Gastroesophageal sphincter (tissue), 3 donors: Measurements from ENCODE around the gene RALY.

Experiments
- EP300 ChIP-seq: sonication (generic); formaldehyde crosslinking; IDR thresholded peaks from one replicate; pipeline ENCODE4 v1.6.1; 2017; ENCODE audit warnings: antibody characterized with exemption, mild to moderate bottlenecking
- POLR2A ChIP-seq, 2 donors: fragments of 450-650 bp; IDR thresholded peaks; one replicate each; pipeline ENCODE4 v1.6.1; 2017; ENCODE audit warnings: antibody characterized with exemption in 2 of 2, mild to moderate bottlenecking in 2 of 2, moderate library complexity in 1 of 2
- POLR2AphosphoS5 ChIP-seq: sonication (generic); formaldehyde crosslinking; IDR thresholded peaks from one replicate; pipeline ENCODE4 v1.6.1; 2017; ENCODE audit warnings: antibody characterized with exemption
- TF ChIP-seq, protein P1 (sequence below), 4 experiments: fragments of 200-600 bp in 2 of 4; fragments of 450-650 bp in 2 of 4; sonication (generic) in 1 of 4; IDR thresholded peaks; one replicate each; pipeline ENCODE4 v1.5.1; 2017 to 2019; ENCODE audit warnings: antibody characterized with exemption in 4 of 4, mild to moderate bottlenecking in 2 of 4, moderate library complexity in 2 of 4

DNA sequence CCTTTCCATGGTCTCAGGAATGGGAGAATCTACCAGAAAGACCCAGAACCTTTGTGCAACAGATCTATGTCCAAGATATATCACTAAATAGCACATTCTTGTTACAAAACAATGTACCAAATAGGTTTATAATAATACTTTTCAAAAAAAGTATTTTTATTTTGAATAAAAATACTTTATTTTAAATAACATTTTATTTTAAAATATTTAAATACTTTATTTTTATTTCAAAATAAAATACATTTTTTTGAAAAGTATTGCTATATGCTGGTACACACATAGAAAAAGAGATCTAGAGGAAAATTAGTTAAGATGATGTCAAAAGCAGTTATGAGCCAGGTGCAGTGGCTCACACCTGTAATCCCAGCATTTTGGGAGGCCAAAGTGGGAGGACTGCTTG, 16.8 kb upstream of the RALY start:
- TF ChIP-seq, protein P1, sequence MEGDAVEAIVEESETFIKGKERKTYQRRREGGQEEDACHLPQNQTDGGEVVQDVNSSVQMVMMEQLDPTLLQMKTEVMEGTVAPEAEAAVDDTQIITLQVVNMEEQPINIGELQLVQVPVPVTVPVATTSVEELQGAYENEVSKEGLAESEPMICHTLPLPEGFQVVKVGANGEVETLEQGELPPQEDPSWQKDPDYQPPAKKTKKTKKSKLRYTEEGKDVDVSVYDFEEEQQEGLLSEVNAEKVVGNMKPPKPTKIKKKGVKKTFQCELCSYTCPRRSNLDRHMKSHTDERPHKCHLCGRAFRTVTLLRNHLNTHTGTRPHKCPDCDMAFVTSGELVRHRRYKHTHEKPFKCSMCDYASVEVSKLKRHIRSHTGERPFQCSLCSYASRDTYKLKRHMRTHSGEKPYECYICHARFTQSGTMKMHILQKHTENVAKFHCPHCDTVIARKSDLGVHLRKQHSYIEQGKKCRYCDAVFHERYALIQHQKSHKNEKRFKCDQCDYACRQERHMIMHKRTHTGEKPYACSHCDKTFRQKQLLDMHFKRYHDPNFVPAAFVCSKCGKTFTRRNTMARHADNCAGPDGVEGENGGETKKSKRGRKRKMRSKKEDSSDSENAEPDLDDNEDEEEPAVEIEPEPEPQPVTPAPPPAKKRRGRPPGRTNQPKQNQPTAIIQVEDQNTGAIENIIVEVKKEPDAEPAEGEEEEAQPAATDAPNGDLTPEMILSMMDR (IDR thresholded peaks at IDR 0.05) = no peak
- TF ChIP-seq POLR2AphosphoS5 = no peak
- no peak for TF ChIP-seq POLR2A (IDR thresholded peaks at IDR 0.05)
- no peak for TF ChIP-seq EP300
